GM19193 (cell line): ENCODE results near the gene CBY3.
A peak's percentile ranks its signal among the peaks of the same experiment; 100 is the strongest.

ENCODE experiments used
- POLR2A ChIP-seq: IDR thresholded peaks from 4 replicates; pipeline ENCODE4 v1.6.1; 2011; ENCODE audit not compliant: insufficient read depth, insufficient read length; ENCODE audit errors: extremely low read depth

The CBY3 gene

GRCh38 chr5:179680014-179680779, 637 bp downstream of the CBY3 start:
- no peak for TF ChIP-seq POLR2A

- TF ChIP-seq POLR2A: no peak
Measured at GRCh38 chr5:179679014-179679674, 1.7 kb downstream of the CBY3 start.

- TF ChIP-seq POLR2A: peak; percentile 97
Measured at GRCh38 chr5:179678223-179679013, 2.4 kb downstream of the CBY3 start.

GRCh38 chr5:179668391-179668790, 12.4 kb downstream of the CBY3 start:
- TF ChIP-seq POLR2A: no peak

GRCh38 chr5:179648410-179648809, 32.4 kb downstream of the CBY3 start:
- TF ChIP-seq POLR2A: no peak
